K562 (cell line): ENCODE data around the gene MAN1A1. TPM values are rescaled to one million over a fixed set of nuclear protein-coding genes. Genes with fewer than 3 reads are reported as not detected.

Source experiments
- CC2D1A ChIP-seq: fragments of 450-650 bp; IDR thresholded peaks from 2 replicates; pipeline ENCODE4 v1.6.1; 2017; ENCODE audit warnings: mild to moderate bottlenecking
- CSDE1 ChIP-seq, 2 experiments: fragments of 450-650 bp; IDR thresholded peaks; 2 replicates each; pipeline ENCODE4 v1.6.1; 2016; ENCODE audit warnings: mild to moderate bottlenecking in 1 of 2
- ELF1 ChIP-seq: fragments of 200-800 bp; sonication (Bioruptor generic); IDR thresholded peaks from 2 replicates; pipeline ENCODE4 v1.6.1; 2016; ENCODE audit warnings: missing genetic modification characterization, missing compliant biosample characterization
- JUND ChIP-seq, 2 experiments: IDR thresholded peaks; 2 replicates in 1 of 2; 3 replicates in 1 of 2; pipeline ENCODE4 v1.6.1; 2011; ENCODE audit warnings: borderline replicate concordance in 2 of 2, low read depth in 2 of 2, low read length in 2 of 2, improper control_type of control experiment in 1 of 2, missing biosample characterization in 1 of 2, missing genetic modification characterization in 1 of 2, missing genetic modification reagents in 1 of 2
- KAT7 ChIP-seq: sonication (generic); formaldehyde crosslinking; IDR thresholded peaks from 2 replicates; pipeline ENCODE4 v1.8.0; 2022; ENCODE audit warnings: missing genetic modification reagents, mild to moderate bottlenecking, borderline replicate concordance
- KLF10 ChIP-seq: fragments of 250-450 bp; sonication (Bioruptor Pico); IDR thresholded peaks from 2 replicates; pipeline ENCODE4 v1.6.1; 2021; ENCODE audit warnings: matching md5 sums
- MGA ChIP-seq: fragments of 450-650 bp; IDR thresholded peaks from 2 replicates; pipeline ENCODE4 v1.6.1; 2016; ENCODE audit warnings: mild to moderate bottlenecking, moderate library complexity
- NELFE ChIP-seq: IDR thresholded peaks from 2 replicates; pipeline ENCODE4 v1.6.1; 2011; ENCODE audit warnings: mild to moderate bottlenecking; ENCODE audit not compliant: insufficient read depth, insufficient read length
- SREBF1 ChIP-seq: fragments of 150-350 bp; IDR thresholded peaks from 2 replicates; pipeline ENCODE4 v1.6.1; 2014; ENCODE audit warnings: antibody characterized with exemption, low read depth, low read length, borderline replicate concordance
- TCF15 ChIP-seq: fragments of 250-450 bp; sonication (Bioruptor Pico); IDR thresholded peaks from 2 replicates; pipeline ENCODE4 v1.8.0; 2022; ENCODE audit warnings: moderate library complexity, mild to moderate bottlenecking, inconsistent platforms
- ZNF41 ChIP-seq: fragments of 250-450 bp; sonication (Bioruptor Pico); conservative IDR thresholded peaks from 2 replicates; pipeline ENCODE4 v1.4.0; 2020; ENCODE audit warnings: mild to moderate bottlenecking
- ZNF75A ChIP-seq: fragments of 450-650 bp; formaldehyde crosslinking; IDR thresholded peaks from 2 replicates; pipeline ENCODE4 v1.4.0; 2020; ENCODE audit warnings: mild to moderate bottlenecking
- polyA plus RNA-seq, 8 experiments: library from polyadenylated mRNA; depleted of rRNA in 4 of 8; stranded (reverse) in 5 of 8; unstranded in 3 of 8; fragments of >200 nt; fragmentation: Nextera tagmentation in 2 of 8; fragmentation: Illumina TruSeq in 1 of 8; extraction: Ambion mirVana in 2 of 8; extraction: Trizol in 1 of 8; gene quantifications; 2 replicates each; pipeline versions ENCODE4 v1.2.1 to v1.2.3, GENCODE V29; 2011 to 2014; ENCODE audit warnings: inconsistent platforms in 1 of 8, missing spikeins in 1 of 8
- total RNA-seq, 7 experiments: library from RNA; depleted of rRNA in 6 of 7; stranded (reverse); fragments of >200 nt in 6 of 7; fragmentation: Illumina TruSeq in 2 of 7; extraction: Trizol in 2 of 7; gene quantifications; 2 replicates each; pipeline versions ENCODE4 v1.2.1 to v1.2.3, GENCODE V29; 2011 to 2021; ENCODE audit warnings: low replicate concordance in 1 of 7
- TF ChIP-seq, protein P1 (sequence below): fragments of 450-650 bp; formaldehyde crosslinking; IDR thresholded peaks from 2 replicates; pipeline ENCODE4 v1.4.0; 2020; ENCODE audit warnings: mild to moderate bottlenecking, mixed read lengths

The MAN1A1 gene
- total and polyA plus RNA-seq, 9 of the 15 experiments (the other 6 are each of a cell fraction or from before 2014, with no cell fraction given): 24.5 to 78.4 (median 59.7) TPM

DNA sequence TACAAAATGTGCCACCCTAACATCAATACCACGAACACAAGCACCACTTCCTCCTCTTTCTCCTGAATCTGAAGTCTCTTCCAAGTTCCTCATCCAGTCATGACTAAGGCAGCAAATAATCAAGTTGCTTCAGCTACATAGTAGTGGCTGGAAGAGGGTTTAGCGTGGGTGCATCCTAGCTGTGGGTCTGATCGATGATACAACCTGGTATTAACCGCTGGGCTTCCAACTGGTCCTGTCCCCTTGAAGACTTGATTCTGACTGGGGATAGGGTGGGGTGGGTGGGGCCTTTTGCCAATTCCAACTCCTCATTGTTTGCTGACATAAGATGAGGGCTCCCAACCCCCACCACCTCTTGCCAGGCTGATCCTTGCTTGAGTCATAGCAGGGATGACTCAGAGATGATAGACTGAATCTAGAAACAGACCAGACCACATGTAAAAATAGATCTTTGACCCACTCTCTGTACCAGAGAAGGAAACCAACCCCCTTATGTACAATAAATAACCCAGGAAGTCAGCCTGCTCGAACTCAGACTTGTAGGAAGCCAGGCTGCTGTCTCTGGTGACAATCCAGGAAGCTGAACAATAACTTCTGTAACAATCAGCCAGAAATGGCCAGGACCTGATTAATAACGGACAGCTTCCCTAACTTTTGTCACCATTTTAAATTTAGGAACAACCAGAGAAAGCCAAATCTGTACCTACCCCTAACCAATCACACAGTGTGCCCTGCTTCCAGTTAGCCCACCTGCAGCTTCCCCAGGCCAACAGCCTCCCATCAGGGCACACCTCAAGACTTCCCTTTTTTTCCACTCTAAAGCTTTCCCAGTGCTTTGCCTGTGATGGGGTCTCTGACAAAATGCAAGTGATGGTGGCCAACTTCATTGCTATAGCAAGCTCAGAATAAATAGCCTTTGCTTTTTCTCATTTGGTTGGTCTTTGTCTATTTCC lies 202.2 kb downstream of the MAN1A1 start (continued):
- TF ChIP-seq MGA: no peak; the same call in 1 of the 2 replicates
- no peak for TF ChIP-seq KLF10
- no peak for TF ChIP-seq CSDE1 (IDR thresholded peaks at IDR 0.05)
- no peak for TF ChIP-seq ZNF41 (CRISPR knock-in tag)
- TF ChIP-seq KAT7 (CRISPR knock-in tag): no peak
- no peak for TF ChIP-seq SREBF1
- no peak for TF ChIP-seq TCF15 (CRISPR knock-in tag)
- no peak for TF ChIP-seq NELFE
- TF ChIP-seq ZNF75A: no peak
- TF ChIP-seq, protein P1, sequence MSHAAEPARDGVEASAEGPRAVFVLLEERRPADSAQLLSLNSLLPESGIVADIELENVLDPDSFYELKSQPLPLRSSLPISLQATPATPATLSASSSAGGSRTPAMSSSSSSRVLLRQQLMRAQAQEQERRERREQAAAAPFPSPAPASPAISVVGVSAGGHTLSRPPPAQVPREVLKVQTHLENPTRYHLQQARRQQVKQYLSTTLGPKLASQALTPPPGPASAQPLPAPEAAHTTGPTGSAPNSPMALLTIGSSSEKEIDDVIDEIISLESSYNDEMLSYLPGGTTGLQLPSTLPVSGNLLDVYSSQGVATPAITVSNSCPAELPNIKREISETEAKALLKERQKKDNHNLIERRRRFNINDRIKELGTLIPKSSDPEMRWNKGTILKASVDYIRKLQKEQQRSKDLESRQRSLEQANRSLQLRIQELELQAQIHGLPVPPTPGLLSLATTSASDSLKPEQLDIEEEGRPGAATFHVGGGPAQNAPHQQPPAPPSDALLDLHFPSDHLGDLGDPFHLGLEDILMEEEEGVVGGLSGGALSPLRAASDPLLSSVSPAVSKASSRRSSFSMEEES: no peak
- TF ChIP-seq CC2D1A: peak; percentile 65; the same call in 1 of the 2 replicates
- 0 out of 2 replicates have a peak, but pooled peaks have one; percentile 38 for TF ChIP-seq ELF1
- TF ChIP-seq JUND (IDR thresholded peaks at IDR 0.05; ENCODE audit: borderline replicate concordance, low read depth, low read length): peak; percentile 99
- TF ChIP-seq JUND (tag; IDR thresholded peaks at IDR 0.05; ENCODE audit: borderline replicate concordance, low read depth, low read length): peak; percentile 94; the same call in 2 of the 3 replicates
